IPS-20b (cell line): ENCODE results near the gene SPG7.

Source experiments
- H3K27ac ChIP-seq: one replicate; pipeline ENCODE4 v1.5.1; 2013; ENCODE audit warnings: low read length
- H3K27me3 ChIP-seq: 2 replicates; pipeline ENCODE4 v1.6.1; 2013; ENCODE audit warnings: mild to moderate bottlenecking, low read length, inconsistent platforms; ENCODE audit not compliant: insufficient read depth
- H3K36me3 ChIP-seq: 2 replicates; pipeline ENCODE4 v1.6.1; 2013; ENCODE audit warnings: low read depth, mild to moderate bottlenecking, inconsistent platforms, low read length, moderate library complexity; ENCODE audit not compliant: insufficient read depth
- H3K4me1 ChIP-seq: 2 replicates; pipeline ENCODE4 v1.6.1; 2013; ENCODE audit warnings: mild to moderate bottlenecking, control low read depth, inconsistent platforms, low read length, moderate library complexity; ENCODE audit not compliant: insufficient read depth
- H3K4me3 ChIP-seq: 2 replicates; pipeline ENCODE4 v1.5.1; 2013; ENCODE audit warnings: mild to moderate bottlenecking, low read length, inconsistent platforms
- H3K9ac ChIP-seq: 2 replicates; pipeline ENCODE4 v1.6.1; 2013; ENCODE audit warnings: low read depth, mild to moderate bottlenecking, inconsistent platforms, low read length, moderate library complexity
- H3K9me3 ChIP-seq: 2 replicates; pipeline ENCODE4 v1.6.1; 2013; ENCODE audit warnings: mild to moderate bottlenecking, low read depth, low read length, inconsistent platforms; ENCODE audit not compliant: insufficient read depth

Gene SPG7

DNA sequence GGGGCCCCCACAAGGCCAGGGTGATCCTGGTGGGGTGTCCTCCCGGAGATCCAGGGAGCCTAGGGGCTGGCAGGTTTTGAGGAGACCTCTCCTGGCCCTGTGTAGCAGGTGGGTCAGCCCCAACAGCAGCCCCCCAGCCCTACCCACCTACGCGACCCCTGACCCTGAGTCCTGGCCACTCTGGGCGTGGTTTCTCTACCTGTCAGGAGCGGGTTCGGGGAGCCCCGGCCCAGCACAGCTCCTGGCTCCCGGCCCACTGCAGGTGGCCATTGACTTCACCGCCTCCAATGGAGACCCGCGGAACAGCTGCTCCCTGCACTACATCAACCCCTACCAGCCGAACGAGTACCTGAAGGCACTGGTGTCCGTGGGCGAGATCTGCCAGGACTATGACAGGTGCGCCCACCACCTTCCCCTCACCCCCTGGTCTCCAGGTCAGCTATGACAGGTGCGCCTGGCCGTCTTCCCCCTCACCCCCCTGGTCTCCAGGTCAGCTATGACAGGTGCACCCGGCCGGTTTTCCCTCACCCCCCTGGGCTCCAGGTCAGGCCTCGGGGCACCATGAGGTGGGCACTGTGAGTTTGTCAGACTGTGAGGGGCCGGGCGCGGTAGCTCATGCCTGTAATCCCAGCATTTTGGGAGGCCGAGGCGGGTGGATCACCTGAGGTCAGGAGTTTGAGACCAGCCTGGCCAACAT, 80.4 kb downstream of the SPG7 start:
- no peaks in the 10 kb centered on the region for H3K27me3 ChIP-seq
- H3K9ac ChIP-seq, result no peak overlapping the region
- no peak overlapping the region for H3K27ac ChIP-seq
- H3K36me3 ChIP-seq, result no peaks in the 10 kb centered on the region
- H3K4me1 ChIP-seq, result no peaks in the 10 kb centered on the region
- H3K9me3 ChIP-seq, result no peaks in the 10 kb centered on the region
- H3K4me3 ChIP-seq, result no peak overlapping the region

DNA sequence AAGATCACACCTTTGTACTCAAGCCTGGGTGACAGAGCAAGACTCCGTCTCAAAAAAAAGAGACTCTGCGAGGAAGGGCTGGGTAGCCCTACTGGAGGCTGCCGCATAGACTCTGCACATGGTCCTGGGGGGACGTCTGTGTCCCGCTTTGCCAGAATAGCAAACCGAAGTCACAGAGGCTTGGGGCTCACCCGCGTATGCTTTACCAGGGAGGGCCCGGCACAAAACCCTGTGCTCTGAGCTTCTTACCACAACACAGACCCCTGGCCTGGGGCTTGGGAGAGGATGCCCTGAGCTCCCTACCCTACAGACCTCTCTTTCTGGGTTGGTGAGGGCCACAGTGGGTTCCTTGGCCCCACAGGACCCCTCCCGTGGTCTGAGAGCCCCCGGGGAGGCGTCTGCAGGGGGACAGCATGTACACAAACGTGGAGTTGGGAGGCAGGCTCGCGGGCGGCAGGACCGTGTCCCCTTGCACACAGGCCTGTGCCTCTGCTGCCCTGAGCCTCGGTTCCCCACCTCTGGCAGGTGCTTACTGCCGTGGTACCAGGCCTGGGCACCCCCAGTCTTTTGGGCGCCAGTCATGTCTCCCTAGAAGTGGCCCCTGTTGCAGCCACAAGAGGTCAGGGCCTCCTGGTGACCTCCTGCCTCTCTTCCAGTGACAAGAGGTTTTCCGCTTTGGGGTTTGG, 81.2 kb downstream of the SPG7 start:
- Histone ChIP-seq H3K27ac (no peak overlapping the region), H3K27me3 (no peaks in the 10 kb centered on the region), H3K36me3 (no peaks in the 10 kb centered on the region), H3K9me3 (no peaks in the 10 kb centered on the region), H3K4me3 (no peak overlapping the region), H3K9ac (no peak overlapping the region), H3K4me1 (no peaks in the 10 kb centered on the region)

DNA sequence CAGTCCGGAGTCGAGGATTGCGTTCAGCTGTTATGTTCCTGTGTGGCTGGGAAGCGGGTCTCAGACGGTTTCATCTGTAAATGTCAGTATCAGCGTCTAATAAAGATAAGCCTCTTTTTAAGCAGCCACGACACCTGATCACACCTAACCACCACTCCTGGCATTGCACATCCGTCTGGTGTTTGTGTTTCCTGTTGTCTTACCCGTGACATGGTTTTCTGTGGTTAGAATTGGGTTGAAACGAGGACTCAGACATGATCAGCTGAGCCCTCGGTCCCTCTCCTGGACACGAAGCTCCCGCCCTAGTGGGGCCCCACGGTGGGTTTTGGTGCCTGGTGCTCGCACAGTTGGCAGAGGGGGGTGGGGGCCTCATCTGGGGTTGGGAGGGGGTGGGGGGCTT, 85.6 kb downstream of the SPG7 start:
- Histone ChIP-seq H3K4me3 (no peak overlapping the region), H3K36me3 (no peaks in the 10 kb centered on the region), H3K9me3 (no peaks in the 10 kb centered on the region), H3K9ac (no peak overlapping the region), H3K27me3 (no peaks in the 10 kb centered on the region), H3K4me1 (no peaks in the 10 kb centered on the region), H3K27ac (no peak overlapping the region)

DNA sequence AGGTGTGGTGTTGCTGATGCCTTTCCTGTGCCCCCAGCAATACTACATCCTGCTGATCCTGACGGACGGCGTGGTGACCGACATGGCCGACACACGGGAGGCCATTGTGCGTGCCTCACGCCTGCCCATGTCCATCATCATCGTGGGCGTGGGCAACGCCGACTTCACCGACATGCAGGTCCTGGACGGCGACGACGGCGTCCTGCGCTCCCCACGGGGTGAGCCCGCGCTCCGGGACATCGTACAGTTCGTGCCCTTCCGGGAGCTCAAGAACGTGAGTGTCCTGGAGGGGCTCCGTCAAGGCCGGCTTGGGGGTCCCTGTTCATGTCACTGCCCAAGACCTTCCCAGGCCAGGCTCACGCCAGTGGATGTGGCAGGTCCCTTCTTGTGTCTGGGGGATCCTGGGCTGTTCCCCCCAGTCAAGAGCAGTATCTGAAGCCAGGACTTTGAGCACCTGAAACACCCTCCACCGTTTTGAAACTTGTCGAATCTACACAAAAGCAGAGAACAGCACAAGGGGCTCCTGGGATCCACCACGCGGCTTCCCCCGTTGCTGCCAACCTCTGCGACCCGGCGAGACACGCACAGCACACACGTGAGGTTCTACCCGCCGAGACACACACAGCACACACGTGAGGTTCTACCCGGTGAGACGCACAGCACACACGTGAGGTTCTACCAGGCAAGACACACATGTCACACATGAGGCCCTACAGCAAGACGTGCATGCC, 87.3 kb downstream of the SPG7 start:
- H3K4me1 ChIP-seq, result no peaks in the 10 kb centered on the region
- H3K9me3 ChIP-seq, result no peaks in the 10 kb centered on the region
- H3K27ac ChIP-seq, result no peak overlapping the region
- H3K27me3 ChIP-seq, result no peaks in the 10 kb centered on the region
- no peak overlapping the region for H3K9ac ChIP-seq
- H3K36me3 ChIP-seq, result no peaks in the 10 kb centered on the region
- no peak overlapping the region for H3K4me3 ChIP-seq

DNA sequence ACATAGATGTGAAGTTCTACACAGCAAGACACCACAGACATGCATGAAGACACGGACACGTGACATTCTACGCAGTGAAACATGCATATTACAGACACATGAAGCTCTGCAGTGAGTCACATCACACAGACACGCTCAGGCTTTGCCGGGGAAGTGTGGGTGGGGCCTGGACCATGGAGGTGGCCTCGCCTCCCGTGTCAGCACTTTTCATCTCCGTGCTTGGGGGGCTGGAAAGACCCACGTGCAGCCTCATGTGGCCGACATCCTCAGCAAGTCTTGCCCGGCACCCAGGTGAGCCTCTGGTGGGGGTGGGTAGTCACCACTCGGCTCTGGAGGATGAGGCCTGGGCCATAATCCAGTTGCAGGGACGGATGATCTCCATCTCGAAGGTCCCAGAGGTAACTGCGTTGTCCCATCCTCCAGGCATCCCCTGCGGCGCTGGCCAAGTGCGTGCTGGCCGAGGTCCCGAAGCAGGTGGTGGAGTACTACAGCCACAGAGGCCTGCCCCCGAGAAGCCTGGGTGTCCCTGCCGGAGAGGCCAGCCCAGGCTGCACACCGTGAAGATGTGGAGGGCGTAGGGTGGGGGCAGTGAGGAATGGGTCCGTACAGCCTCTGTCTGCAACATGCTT, 88.0 kb downstream of the SPG7 start:
- H3K9me3 ChIP-seq, result no peaks in the 10 kb centered on the region
- no peak overlapping the region for H3K27ac ChIP-seq
- H3K4me3 ChIP-seq, result no peak overlapping the region
- H3K27me3 ChIP-seq, result no peaks in the 10 kb centered on the region
- H3K4me1 ChIP-seq, result no peaks in the 10 kb centered on the region
- H3K36me3 ChIP-seq, result no peaks in the 10 kb centered on the region
- H3K9ac ChIP-seq, result no peak overlapping the region

DNA sequence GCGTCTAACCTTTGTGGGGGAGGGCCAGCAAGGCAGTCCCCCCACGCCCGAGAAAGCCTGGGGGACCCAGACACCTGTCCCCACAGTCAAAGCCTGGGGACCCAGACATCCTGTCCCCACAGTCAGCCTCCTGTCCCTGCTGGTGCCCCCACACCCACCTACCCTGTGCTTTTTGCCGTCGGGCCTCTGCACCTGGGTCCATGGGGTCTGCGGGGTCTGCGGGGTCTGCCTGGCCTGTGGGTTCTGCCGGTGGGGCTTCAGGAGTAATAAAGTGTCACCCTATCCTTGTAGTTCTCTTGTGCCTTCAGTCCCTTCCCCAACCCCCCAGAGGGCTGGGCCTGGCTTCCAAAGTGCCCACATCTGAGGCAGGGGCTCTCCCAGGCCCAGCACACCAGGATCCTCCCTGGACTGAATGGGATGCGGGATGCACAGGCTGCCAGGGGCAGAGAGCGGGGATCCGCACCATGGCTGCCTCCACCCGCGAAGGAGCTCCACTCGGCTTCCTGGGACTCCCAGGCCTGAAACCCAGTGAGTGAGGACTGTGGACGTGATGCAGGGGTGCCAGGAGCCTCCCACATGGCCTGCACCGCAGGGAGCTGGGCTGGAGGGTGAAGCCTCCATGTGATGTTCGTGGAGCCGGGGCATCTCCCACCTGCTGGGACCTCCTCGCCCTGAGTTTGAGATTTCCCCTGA, 88.9 kb downstream of the SPG7 start:
- H3K9ac ChIP-seq, result no peak overlapping the region
- no peaks in the 10 kb centered on the region for H3K9me3 ChIP-seq
- H3K4me3 ChIP-seq, result no peak overlapping the region
- no peak overlapping the region for H3K27ac ChIP-seq
- H3K27me3 ChIP-seq, result no peaks in the 10 kb centered on the region
- no peaks in the 10 kb centered on the region for H3K36me3 ChIP-seq
- H3K4me1 ChIP-seq, result no peaks in the 10 kb centered on the region

DNA sequence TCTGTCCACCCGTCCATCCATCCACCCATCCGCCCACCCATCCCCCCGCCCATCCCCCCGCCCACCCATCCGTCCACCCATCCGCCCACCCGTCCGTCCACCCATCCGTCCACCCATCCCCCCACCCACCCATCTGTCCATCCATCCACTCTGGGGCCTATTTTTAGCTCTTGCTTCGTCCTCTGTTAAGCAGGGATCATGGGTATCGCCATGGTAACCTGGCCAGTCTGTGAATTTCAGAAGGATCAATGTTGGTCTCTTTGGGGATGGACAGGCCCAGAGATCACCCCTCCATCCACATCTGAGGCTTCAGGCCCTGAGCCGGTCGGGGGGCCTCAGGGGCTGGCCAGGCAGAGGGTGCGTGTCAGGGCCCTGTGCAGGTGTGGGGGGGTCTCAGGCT, 90.0 kb downstream of the SPG7 start:
- Histone ChIP-seq H3K27ac (no peak overlapping the region), H3K4me1 (peaks cover 2% of the 10 kb centered on the region), H3K36me3 (no peaks in the 10 kb centered on the region), H3K9me3 (no peaks in the 10 kb centered on the region), H3K4me3 (no peak overlapping the region), H3K27me3 (peaks cover 5% of the 10 kb centered on the region; the same call in 1 of the 2 replicates), H3K9ac (no peak overlapping the region)

DNA sequence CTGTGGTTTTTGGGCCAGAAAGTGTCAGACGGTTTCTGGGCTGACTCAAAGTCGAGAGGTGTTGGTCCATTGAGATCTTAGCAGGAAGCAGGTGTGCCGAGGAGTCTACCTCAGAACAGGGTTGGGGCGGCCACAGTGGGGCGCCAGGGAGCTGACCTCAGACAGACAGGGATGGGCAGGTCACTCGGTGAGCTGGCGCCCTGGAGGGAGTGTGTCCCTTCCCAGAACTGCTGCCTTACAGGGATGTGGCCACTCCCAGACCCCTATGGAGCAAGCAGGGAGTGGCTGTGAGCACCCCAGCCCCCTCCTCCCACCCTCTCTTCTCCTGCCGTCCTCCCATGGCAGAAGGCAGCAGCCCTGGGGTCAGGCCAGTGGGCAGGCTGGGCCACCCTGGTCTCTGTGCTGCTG, 91.3 kb downstream of the SPG7 start:
- H3K9me3 ChIP-seq, result no peaks in the 10 kb centered on the region
- no peak overlapping the region for H3K4me3 ChIP-seq
- no peaks in the 10 kb centered on the region for H3K36me3 ChIP-seq
- H3K9ac ChIP-seq, result no peak overlapping the region
- peaks cover 2% of the 10 kb centered on the region for H3K4me1 ChIP-seq
- peaks cover 5% of the 10 kb centered on the region; the same call in 1 of the 2 replicates for H3K27me3 ChIP-seq
- no peak overlapping the region for H3K27ac ChIP-seq

DNA sequence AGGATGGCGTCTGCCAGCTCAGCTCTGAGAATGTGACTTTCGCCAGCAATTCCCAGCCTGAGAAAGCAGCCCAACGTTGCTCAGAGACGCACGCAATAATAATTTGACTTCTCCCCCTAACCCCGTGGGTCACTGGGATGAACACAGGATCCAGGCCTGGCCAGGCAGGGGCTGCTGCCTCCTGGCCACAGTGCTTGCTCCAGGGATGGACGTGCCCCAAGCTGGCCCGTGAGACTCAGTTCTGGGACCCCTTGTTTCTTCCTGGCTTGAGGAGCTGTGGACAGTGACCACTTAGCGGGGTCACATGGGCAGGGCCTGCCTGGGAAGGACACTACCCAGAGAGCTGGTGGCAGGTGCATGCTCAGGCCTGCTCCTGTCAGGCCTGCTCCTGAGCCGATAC, 91.7 kb downstream of the SPG7 start:
- no peak overlapping the region for H3K9ac ChIP-seq
- H3K9me3 ChIP-seq, result no peaks in the 10 kb centered on the region
- H3K4me3 ChIP-seq, result no peak overlapping the region
- no peaks in the 10 kb centered on the region for H3K36me3 ChIP-seq
- H3K4me1 ChIP-seq, result peaks cover 2% of the 10 kb centered on the region
- peaks cover 5% of the 10 kb centered on the region; the same call in 1 of the 2 replicates for H3K27me3 ChIP-seq
- no peak overlapping the region for H3K27ac ChIP-seq

DNA sequence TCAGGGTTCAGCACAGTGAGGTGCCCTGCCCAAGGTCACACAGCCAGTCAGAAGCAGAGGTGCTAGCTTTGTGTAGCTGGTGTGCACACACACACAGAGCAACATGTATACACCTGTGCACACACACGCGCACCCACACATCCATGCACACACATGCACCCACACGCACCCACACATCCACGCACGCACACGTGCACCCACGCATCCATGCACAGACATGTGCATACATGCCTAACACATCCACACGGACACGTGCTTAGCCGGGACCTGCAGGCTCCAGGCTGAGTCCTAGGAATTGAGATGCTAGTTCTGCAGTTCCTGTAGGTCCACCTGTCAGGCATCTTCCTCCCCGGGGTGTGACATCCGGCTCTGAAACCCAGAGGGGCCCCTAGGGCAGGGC, 92.2 kb downstream of the SPG7 start:
- peaks cover 2% of the 10 kb centered on the region for H3K4me1 ChIP-seq
- H3K27me3 ChIP-seq, result peaks cover 5% of the 10 kb centered on the region; the same call in 1 of the 2 replicates
- H3K36me3 ChIP-seq, result no peaks in the 10 kb centered on the region
- no peaks in the 10 kb centered on the region for H3K9me3 ChIP-seq
- no peak overlapping the region for H3K27ac ChIP-seq
- no peak overlapping the region for H3K9ac ChIP-seq
- H3K4me3 ChIP-seq, result no peak overlapping the region

DNA sequence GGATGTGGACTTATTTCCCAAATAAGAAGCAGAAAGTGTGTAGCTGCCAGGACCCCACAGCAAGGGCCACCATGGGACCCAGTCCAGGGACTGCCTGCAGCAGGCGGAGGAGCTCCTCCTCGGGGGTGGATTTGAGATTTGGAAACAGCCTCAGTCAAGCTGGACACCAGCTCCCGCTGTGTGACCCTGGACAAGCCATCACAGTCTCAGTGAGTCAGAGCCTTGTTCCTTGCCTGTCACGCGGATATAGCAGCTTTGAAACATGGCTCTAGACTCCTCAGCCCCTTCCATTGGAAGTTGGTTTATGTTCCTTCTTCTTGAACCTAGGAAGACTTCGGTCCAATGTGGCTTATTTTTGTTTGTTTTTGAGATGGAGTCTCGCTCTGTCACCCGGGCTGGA, 92.8 kb downstream of the SPG7 start:
- peaks cover 2% of the 10 kb centered on the region for H3K4me1 ChIP-seq
- no peak overlapping the region for H3K27ac ChIP-seq
- no peak overlapping the region for H3K4me3 ChIP-seq
- no peak overlapping the region for H3K9ac ChIP-seq
- no peaks in the 10 kb centered on the region for H3K9me3 ChIP-seq
- peaks cover 5% of the 10 kb centered on the region; the same call in 1 of the 2 replicates for H3K27me3 ChIP-seq
- H3K36me3 ChIP-seq, result no peaks in the 10 kb centered on the region
